T-cell (primary cell): Measurements from ENCODE around the gene STK11IP. TPM values are rescaled to one million over a fixed set of nuclear protein-coding genes. Genes with fewer than 3 reads are reported as not detected.

Experiments
- ATAC-seq, 4 experiments: fragments of 200-7000 bp in 3 of 4; fragments of 150-1000 bp in 1 of 4; cut with Tn5 transposase; replicated peaks in 1 of 4; 1 replicate in 3 of 4; 2 replicates in 1 of 4; pipeline ENCODE4 v1.10.0; 2021; ENCODE audit warnings: moderate library complexity in 3 of 4, mild to moderate bottlenecking in 2 of 4, moderate number of reproducible peaks in 1 of 4
- CTCF ChIA-PET, 2 donors: fragments of 300-600 bp; sonication (Branson Sonifier 250); formaldehyde crosslinking; loops; one replicate each; lab custom pipeline; 2022; ENCODE audit warnings: antibody characterized with exemption in 2 of 2; lab: Charles Lee
- POLR2A ChIA-PET, 2 donors: fragments of 300-600 bp; sonication (Branson Sonifier 250); formaldehyde crosslinking; loops; one replicate each; lab custom pipeline; 2022; ENCODE audit warnings: antibody characterized with exemption in 2 of 2; lab: Charles Lee
- DNase-seq, 35 experiments: peaks; one replicate each; pipeline versions ENCODE4 v3.0.0 to v3.0.0-alpha.2; 2013 to 2023
- H3K27ac ChIP-seq: one replicate; pipeline ENCODE4 v1.5.1; 2013; ENCODE audit warnings: low read length
- H3K27me3 ChIP-seq, 2 experiments: replicated peaks in 1 of 2; 1 replicate in 1 of 2; 2 replicates in 1 of 2; pipeline versions ENCODE4 v1.6.1 to v1.7.0; 2013; ENCODE audit warnings: low read length in 1 of 2, mixed read lengths in 1 of 2; ENCODE audit not compliant: control insufficient read depth in 2 of 2, insufficient read depth in 2 of 2; ENCODE audit errors: extremely low read depth in 1 of 2
- H3K36me3 ChIP-seq, 2 donors: 1 replicate in 1 of 2; 2 replicates in 1 of 2; pipeline versions ENCODE4 v1.6.1 to v1.7.0; 2013; ENCODE audit warnings: low read length in 1 of 2; ENCODE audit not compliant: control insufficient read depth in 2 of 2, insufficient read depth in 1 of 2; ENCODE audit errors: extremely low read depth in 1 of 2
- H3K4me1 ChIP-seq, 2 experiments: 1 replicate in 1 of 2; 2 replicates in 1 of 2; pipeline versions ENCODE4 v1.6.1 to v1.7.0; 2013; ENCODE audit warnings: low read length in 2 of 2, mixed read lengths in 1 of 2; ENCODE audit not compliant: insufficient read depth in 2 of 2, control insufficient read depth in 1 of 2; ENCODE audit errors: extremely low read depth in 1 of 2
- H3K4me3 ChIP-seq, 2 donors: 1 replicate in 1 of 2; 2 replicates in 1 of 2; pipeline versions ENCODE4 v1.5.1 to v1.7.0; 2013; ENCODE audit warnings: mild to moderate bottlenecking in 2 of 2, low read length in 1 of 2, moderate library complexity in 1 of 2; ENCODE audit not compliant: control insufficient read depth in 1 of 2; ENCODE audit errors: extremely low read depth in 1 of 2
- H3K9me3 ChIP-seq: 2 replicates; pipeline ENCODE4 v1.7.0; 2013
- H3K27ac Mint-ChIP-seq, 2 donors: one replicate each; pipeline ENCODE4 v1.8.0; 2020 to 2021; ENCODE audit warnings: mild to moderate bottlenecking in 2 of 2, mixed read lengths in 2 of 2
- H3K27me3 Mint-ChIP-seq, 2 donors: one replicate each; pipeline ENCODE4 v1.8.0; 2021 to 2022; ENCODE audit warnings: mixed read lengths in 2 of 2
- H3K36me3 Mint-ChIP-seq: one replicate; pipeline ENCODE4 v1.8.0; 2021; ENCODE audit warnings: mixed read lengths
- H3K4me1 Mint-ChIP-seq, 3 donors: one replicate each; pipeline ENCODE4 v1.8.0; 2020 to 2022; ENCODE audit warnings: mixed read lengths in 3 of 3, mild to moderate bottlenecking in 1 of 3
- H3K4me3 Mint-ChIP-seq, 3 donors: one replicate each; pipeline ENCODE4 v1.8.0; 2020 to 2022; ENCODE audit warnings: mild to moderate bottlenecking in 3 of 3, mixed read lengths in 3 of 3, moderate library complexity in 3 of 3
- H3K9me3 Mint-ChIP-seq, 3 donors: one replicate each; pipeline ENCODE4 v1.8.0; 2020 to 2022; ENCODE audit warnings: mixed read lengths in 3 of 3
- WGBS: methylation state at CpG from one replicate; pipeline ENCODE4 v1.1.5; 2013; ENCODE audit warnings: missing lambda C conversion rate; ENCODE audit not compliant: insufficient coverage; 5-methylcytosine and 5-hydroxymethylcytosine counted together
- total RNA-seq, 35 experiments: library from RNA in 6 of 35; stranded (reverse) in 6 of 35; fragments of 120-200 nt in 1 of 35; gene quantifications; one replicate each; pipeline versions ENCODE4 v1.2.1 to v1.2.4 and lab custom pipeline; 2013 to 2026

The STK11IP gene
- total RNA-seq, 5 donors from 2014 or later (not counting 1 experiment from before 2014, with no cell fraction given): 25.9 to 52.8 (median 49.3) TPM

GRCh38 chr2:219643084-219643473 is 45.4 kb downstream of the STK11IP start:
- ATAC-seq (no peak), DNase-seq (no peak)
- Histone ChIP-seq H3K27ac (no peak overlapping the region), H3K27me3 (peaks cover 0 to 63% of the 10 kb centered on the region in 2 experiments), H3K36me3 (no peaks in the 10 kb centered on the region), H3K4me1 (peaks cover 0 to 21% of the 10 kb centered on the region in 2 experiments), H3K4me3 (no peak overlapping the region), H3K9me3 (no peaks in the 10 kb centered on the region)
- Mint-ChIP-seq H3K9me3 (no peaks in the 10 kb centered on the region), H3K4me1 (peaks cover 0 to 7% (median 6%) of the 10 kb centered on the region in 3 donors), H3K27me3 (peaks cover 10 to 49% of the 10 kb centered on the region in 2 donors), H3K36me3 (no peaks in the 10 kb centered on the region), H3K27ac (no peak overlapping the region), H3K4me3 (no peak overlapping the region)
- 85% methylated on average over 2 of the region's 7 CpGs for WGBS
- CTCF ChIA-PET: interaction anchor here (1.0 to 1.4 kb wide), 3 partner anchors 32 to 102 kb away, joined by 3 to 6 read pairs (median 3); no protein-coding TSS in a partner anchor
- POLR2A ChIA-PET: no interaction called here

GRCh38 chr2:219643788-219644398 is 46.2 kb downstream of the STK11IP start:
- Mint-ChIP-seq H3K36me3 (no peaks in the 10 kb centered on the region), H3K4me1 (peaks cover 0 to 7% (median 6%) of the 10 kb centered on the region in 3 donors), H3K27me3 (peaks cover 18 to 54% of the 10 kb centered on the region in 2 donors), H3K4me3 (no peak overlapping the region), H3K9me3 (no peaks in the 10 kb centered on the region), H3K27ac (no peak overlapping the region)
- no peaks in the 10 kb centered on the region for H3K9me3 ChIP-seq
- H3K36me3 ChIP-seq: no peaks in the 10 kb centered on the region
- DNase-seq: no peak
- no peak overlapping the region for H3K27ac ChIP-seq
- 78% methylated on average over 9 of the region's 14 CpGs for WGBS
- ATAC-seq: no peak
- peaks cover 0 to 17% of the 10 kb centered on the region in 2 experiments for H3K4me1 ChIP-seq
- peaks cover 0 to 61% of the 10 kb centered on the region in 2 experiments for H3K27me3 ChIP-seq
- ChIA-PET POLR2A (no interaction called here), CTCF (interaction anchor here (1.6 to 1.8 kb wide), 3 partner anchors 10 to 241 kb away, joined by 3 to 13 read pairs (median 11); no protein-coding TSS in a partner anchor)
- H3K4me3 ChIP-seq: no peak overlapping the region

GRCh38 chr2:219644801-219645480 is 47.3 kb downstream of the STK11IP start:
- Mint-ChIP-seq H3K27me3 (peaks cover 24 to 57% of the 10 kb centered on the region in 2 donors), H3K4me1 (peaks cover 0 to 7% (median 6%) of the 10 kb centered on the region in 3 donors), H3K9me3 (no peaks in the 10 kb centered on the region), H3K4me3 (no peak overlapping the region), H3K36me3 (no peaks in the 10 kb centered on the region), H3K27ac (no peak overlapping the region)
- Histone ChIP-seq H3K4me1 (peaks cover 0 to 10% of the 10 kb centered on the region in 2 experiments), H3K27ac (no peak overlapping the region), H3K9me3 (no peaks in the 10 kb centered on the region), H3K4me3 (no peak overlapping the region), H3K27me3 (peaks cover 0 to 57% of the 10 kb centered on the region in 2 experiments), H3K36me3 (no peaks in the 10 kb centered on the region)
- DNase-seq (no peak), ATAC-seq (no peak)
- ChIA-PET CTCF (interaction anchor here (0.6 to 1.8 kb wide), 7 partner anchors 9 to 1183 kb away, joined by 3 to 13 read pairs (median 4); no protein-coding TSS in a partner anchor), POLR2A (no interaction called here)
- WGBS: 86% methylated on average over 14 of the region's 17 CpGs

- Mint-ChIP-seq H3K4me1 (peaks cover 0 to 7% (median 6%) of the 10 kb centered on the region in 3 donors), H3K27me3 (peaks cover 29 to 63% of the 10 kb centered on the region in 2 donors), H3K36me3 (no peaks in the 10 kb centered on the region), H3K9me3 (no peaks in the 10 kb centered on the region), H3K27ac (no peak overlapping the region), H3K4me3 (no peak overlapping the region)
- no peaks in the 10 kb centered on the region for H3K9me3 ChIP-seq
- H3K36me3 ChIP-seq: no peaks in the 10 kb centered on the region
- ATAC-seq: no peak
- no peak overlapping the region for H3K27ac ChIP-seq
- peaks cover 0 to 10% of the 10 kb centered on the region in 2 experiments for H3K4me1 ChIP-seq
- no peak for DNase-seq
- CTCF ChIA-PET: interaction anchor here (0.7 to 1.8 kb wide), 6 partner anchors 8 to 243 kb away, joined by 3 to 13 read pairs (median 6); no protein-coding TSS in a partner anchor
- POLR2A ChIA-PET: no interaction called here
- peaks cover 2 to 56% of the 10 kb centered on the region in 2 experiments for H3K27me3 ChIP-seq
- WGBS: 95% methylated on average over 4 of the region's 12 CpGs
- H3K4me3 ChIP-seq: no peak overlapping the region
These were observed 48.2 kb downstream of the STK11IP start for GRCh38 chr2:219645631-219646527.

- H3K9me3 Mint-ChIP-seq: peaks cover 0 to 3% (median 0%) of the 10 kb centered on the region in 3 donors
- H3K9me3 ChIP-seq: no peaks in the 10 kb centered on the region
- no peak for ATAC-seq
- no peak overlapping the region for H3K27ac ChIP-seq
- H3K4me1 ChIP-seq: no peaks in the 10 kb centered on the region
- H3K4me3 Mint-ChIP-seq: no peak overlapping the region
- H3K4me3 ChIP-seq: no peak overlapping the region
- H3K36me3 ChIP-seq: no peaks in the 10 kb centered on the region
- no peaks in the 10 kb centered on the region for H3K4me1 Mint-ChIP-seq
- H3K27me3 ChIP-seq: peaks cover 4 to 44% of the 10 kb centered on the region in 2 experiments
- DNase-seq: no peak
- H3K27ac Mint-ChIP-seq: no peak overlapping the region
- H3K27me3 Mint-ChIP-seq: peaks cover 41 to 69% of the 10 kb centered on the region in 2 donors
- POLR2A ChIA-PET: no interaction called here
- H3K36me3 Mint-ChIP-seq: no peaks in the 10 kb centered on the region
- CTCF ChIA-PET: no interaction called here
- WGBS: no CpG with 5 or more reads among the region's 2 CpGs
These were observed 50.5 kb downstream of the STK11IP start for GRCh38 chr2:219648176-219648575.

GRCh38 chr2:219648963-219649362 is 51.3 kb downstream of the STK11IP start:
- Mint-ChIP-seq H3K4me1 (no peaks in the 10 kb centered on the region), H3K9me3 (peaks cover 0 to 3% (median 0%) of the 10 kb centered on the region in 3 donors), H3K27me3 (peaks cover 45 to 69% of the 10 kb centered on the region in 2 donors), H3K27ac (no peak overlapping the region), H3K4me3 (no peak overlapping the region), H3K36me3 (no peaks in the 10 kb centered on the region)
- no peak overlapping the region for H3K27ac ChIP-seq
- peaks cover 4 to 39% of the 10 kb centered on the region in 2 experiments for H3K27me3 ChIP-seq
- ChIA-PET CTCF (no interaction called here), POLR2A (no interaction called here)
- no peaks in the 10 kb centered on the region for H3K9me3 ChIP-seq
- WGBS: 50% methylated on average over 1 of the region's 4 CpGs
- no peaks in the 10 kb centered on the region for H3K36me3 ChIP-seq
- DNase-seq (no peak), ATAC-seq (no peak)
- no peak overlapping the region for H3K4me3 ChIP-seq
- H3K4me1 ChIP-seq: no peaks in the 10 kb centered on the region
